IMR-90 (cell line): ENCODE results near the gene SOX9. TPM values are rescaled to one million over a fixed set of nuclear protein-coding genes. Genes with fewer than 3 reads are reported as not detected.

ENCODE experiments used
- ATAC-seq: fragments of 200-7000 bp; cut with Tn5 transposase; 2 replicates; pipeline ENCODE4 v1.9.1; 2020; ENCODE audit warnings: low read depth, mild to moderate bottlenecking, moderate library complexity
- BruUV-seq: library from RNA; stranded (reverse); fragments of 400-500 nt; replicated peaks from 2 replicates; lab custom pipeline; 2021; lab: Mats Ljungman, UMichigan
- CTCF ChIA-PET: fragments of 300-600 bp; formaldehyde crosslinking; extraction: SDS; loops from one replicate; lab custom pipeline; 2021; ENCODE audit warnings: antibody characterized with exemption; lab: Yijun Ruan, JAX
- POLR2A ChIA-PET: fragments of 300-600 bp; sonication (Branson Sonifier 250); formaldehyde crosslinking; loops from one replicate; lab custom pipeline; 2022; ENCODE audit warnings: antibody characterized with exemption; ENCODE audit not compliant: unreplicated experiment; lab: Charles Lee
- DNase-seq: peaks from one replicate; pipeline ENCODE4 v3.0.0; 2013
- H2AFZ ChIP-seq: replicated peaks from 2 replicates; pipeline ENCODE3; 2013; ENCODE audit warnings: low read length, mild to moderate bottlenecking; ENCODE audit not compliant: poor library complexity
- H2AK5ac ChIP-seq: 2 replicates; pipeline ENCODE4 v1.6.1; 2013; ENCODE audit warnings: low read depth, low read length, inconsistent platforms
- H2AK9ac ChIP-seq: replicated peaks from 2 replicates; pipeline ENCODE3; 2013; ENCODE audit warnings: mild to moderate bottlenecking, low read depth, low read length, moderate library complexity; ENCODE audit not compliant: poor library complexity
- H2BK120ac ChIP-seq: 2 replicates; pipeline ENCODE4 v1.6.1; 2013; ENCODE audit warnings: low read depth, low read length, inconsistent platforms
- H2BK15ac ChIP-seq: 3 replicates; pipeline ENCODE4 v1.6.1; 2013; ENCODE audit warnings: low read depth, low read length, inconsistent platforms
- H2BK20ac ChIP-seq: 2 replicates; pipeline ENCODE4 v1.6.1; 2013; ENCODE audit warnings: low read depth, mild to moderate bottlenecking, inconsistent platforms, low read length, moderate library complexity
- H2BK5ac ChIP-seq: 2 replicates; pipeline ENCODE4 v1.6.1; 2013; ENCODE audit warnings: mild to moderate bottlenecking, low read depth, low read length, inconsistent platforms; ENCODE audit not compliant: poor library complexity, severe bottlenecking
- H3K14ac ChIP-seq: replicated peaks from 2 replicates; pipeline ENCODE4 v1.6.1; 2013; ENCODE audit warnings: low read depth, low read length, inconsistent platforms
- H3K18ac ChIP-seq: 2 replicates; pipeline ENCODE4 v1.6.1; 2013; ENCODE audit warnings: low read depth, low read length, control low read depth
- H3K23ac ChIP-seq: 2 replicates; pipeline ENCODE4 v1.6.1; 2013; ENCODE audit warnings: low read depth, low read length, inconsistent platforms
- H3K27ac ChIP-seq: 2 replicates; pipeline ENCODE4 v1.5.1; 2013; ENCODE audit warnings: mild to moderate bottlenecking, control low read depth, low read length; ENCODE audit not compliant: insufficient read depth
- H3K27me3 ChIP-seq: 2 replicates; pipeline ENCODE4 v1.6.1; 2013; ENCODE audit warnings: low read length; ENCODE audit not compliant: control insufficient read depth, insufficient read depth
- H3K36me3 ChIP-seq: 2 replicates; pipeline ENCODE4 v1.6.1; 2013; ENCODE audit warnings: low read length, mixed read lengths; ENCODE audit not compliant: control insufficient read depth, insufficient read depth
- H3K4ac ChIP-seq: 2 replicates; pipeline ENCODE4 v1.6.1; 2013; ENCODE audit warnings: low read depth, low read length, inconsistent platforms
- H3K4me1 ChIP-seq: 2 replicates; pipeline ENCODE4 v1.6.1; 2013; ENCODE audit warnings: low read length, mixed read lengths; ENCODE audit not compliant: control insufficient read depth, insufficient read depth
- H3K4me2 ChIP-seq: 2 replicates; pipeline ENCODE4 v1.6.1; 2013; ENCODE audit warnings: low read depth, mild to moderate bottlenecking, control low read depth, low read length, moderate library complexity
- H3K4me3 ChIP-seq: 2 replicates; pipeline ENCODE4 v1.5.1; 2013; ENCODE audit warnings: low read depth, mild to moderate bottlenecking, control low read depth, low read length, moderate library complexity; ENCODE audit not compliant: insufficient read depth
- H3K56ac ChIP-seq: 2 replicates; pipeline ENCODE4 v1.6.1; 2013; ENCODE audit warnings: low read length, inconsistent platforms; ENCODE audit not compliant: insufficient read depth; ENCODE audit errors: extremely low read depth
- H3K79me1 ChIP-seq, 2 experiments: 2 replicates each; pipeline ENCODE4 v1.6.1; 2013; ENCODE audit warnings: low read length in 2 of 2, inconsistent platforms in 1 of 2, low read depth in 1 of 2
- H3K9ac ChIP-seq: 2 replicates; pipeline ENCODE4 v1.6.1; 2013; ENCODE audit warnings: low read depth, low read length, control low read depth
- H3K9me1 ChIP-seq: 2 replicates; pipeline ENCODE4 v1.6.1; 2013; ENCODE audit warnings: low read length, inconsistent platforms; ENCODE audit not compliant: insufficient read depth
- H3K9me3 ChIP-seq: 2 replicates; pipeline ENCODE4 v1.6.1; 2013; ENCODE audit warnings: low read length; ENCODE audit not compliant: control insufficient read depth, insufficient read depth
- H4K20me1 ChIP-seq: 2 replicates; pipeline ENCODE4 v1.6.1; 2013; ENCODE audit warnings: low read length, inconsistent platforms; ENCODE audit not compliant: insufficient read depth
- H4K5ac ChIP-seq: 2 replicates; pipeline ENCODE4 v1.6.1; 2013; ENCODE audit warnings: mild to moderate bottlenecking, low read depth, low read length, control low read depth
- H4K8ac ChIP-seq, 2 experiments: 2 replicates each; pipeline ENCODE4 v1.6.1; 2013; ENCODE audit warnings: low read depth in 2 of 2, low read length in 2 of 2, control low read depth in 1 of 2, inconsistent platforms in 1 of 2
- H4K91ac ChIP-seq: 2 replicates; pipeline ENCODE4 v1.6.1; 2013; ENCODE audit warnings: low read depth, low read length, inconsistent platforms; ENCODE audit not compliant: insufficient read depth
- CHD1 ChIP-seq: IDR thresholded peaks from 2 replicates; pipeline ENCODE4 v1.6.1; 2012; ENCODE audit warnings: low read depth, low read length, improper control_type of control experiment
- FOS ChIP-seq: fragments of 150-350 bp; IDR thresholded peaks from 2 replicates; pipeline ENCODE4 v1.6.1; 2016; ENCODE audit warnings: low read depth, low read length
- MAZ ChIP-seq: IDR thresholded peaks from 2 replicates; pipeline ENCODE4 v1.6.1; 2012; ENCODE audit warnings: low read depth, mild to moderate bottlenecking, low read length, improper control_type of control experiment, moderate library complexity, borderline replicate concordance
- MXI1 ChIP-seq: IDR thresholded peaks from 2 replicates; pipeline ENCODE4 v1.6.1; 2012; ENCODE audit warnings: low read depth, mild to moderate bottlenecking, low read length, moderate library complexity, borderline replicate concordance
- POLR2A ChIP-seq: IDR thresholded peaks from 2 replicates; pipeline ENCODE4 v1.6.1; 2012; ENCODE audit warnings: mild to moderate bottlenecking, low read depth, low read length
- RCOR1 ChIP-seq: IDR thresholded peaks from 2 replicates; pipeline ENCODE4 v1.6.1; 2012; ENCODE audit warnings: mild to moderate bottlenecking, low read length, improper control_type of control experiment; ENCODE audit not compliant: insufficient replicate concordance
- WGBS, 2 experiments: methylation state at CpG; one replicate each; pipeline versions ENCODE4 v1.1.5 to v1.1.7; 2013; ENCODE audit warnings: missing lambda C conversion rate in 2 of 2; ENCODE audit not compliant: insufficient read length in 1 of 2; ENCODE audit errors: extremely low coverage in 2 of 2; 5-methylcytosine and 5-hydroxymethylcytosine counted together
- dilution Hi-C: fragments of 300-500 bp; cut with HindIII; formaldehyde crosslinking; loops from one replicate; pipeline ENCODE4 v1.14.3; 2018; ENCODE audit warnings: low sequenced_read_pairs; ENCODE audit not compliant: unreplicated experiment
- in situ Hi-C: fragments of 300-500 bp; cut with MboI; formaldehyde crosslinking; loops from 3 replicates; pipeline ENCODE4 v1.14.3; 2019; ENCODE audit warnings: low sequenced_read_pairs, inconsistent platforms, mixed read lengths
- intact Hi-C: fragments of 100-400 bp; cut with micrococcal nuclease; formaldehyde crosslinking; loops from 2 replicates; pipeline ENCODE4 v1.10.0; 2022
- polyA plus RNA-seq, 3 experiments: library from polyadenylated mRNA; depleted of rRNA; stranded (reverse); fragments of >200 nt; gene quantifications; 2 replicates each; pipeline ENCODE4 v1.2.3, GENCODE V29; 2012; ENCODE audit warnings: low replicate concordance in 1 of 3
- total RNA-seq: library from RNA; depleted of rRNA; stranded (reverse); fragments of >200 nt; gene quantifications from 2 replicates; pipeline ENCODE4 v1.2.3, GENCODE V29; 2012

SOX9 gene
- total and polyA plus RNA-seq, 2 of the 4 experiments (the other 2 are of a cell fraction) = 4.1 to 12.7 TPM

GRCh38 chr17:72089453-72089987, 31.3 kb upstream of the SOX9 start:
- Histone ChIP-seq H2BK5ac (no peak overlapping the region), H2BK20ac (no peak overlapping the region), H3K79me1 (no peaks in the 10 kb centered on the region), H3K4me1 (no peaks in the 10 kb centered on the region), H3K9me1 (0 out of 2 replicates have a peak, but pooled peaks cover 4% of the 10 kb centered on the region), H3K18ac (no peak overlapping the region), H4K8ac (no peak overlapping the region), H4K20me1 (no peaks in the 10 kb centered on the region), H3K27me3 (peaks cover 8% of the 10 kb centered on the region), H4K91ac (no peak overlapping the region), H3K9me3 (no peaks in the 10 kb centered on the region), H3K23ac (no peak overlapping the region), H3K4ac (no peak overlapping the region), H2AK9ac (no peak overlapping the region), H4K5ac (no peak overlapping the region), H2BK15ac (no peak overlapping the region), H2BK120ac (no peak overlapping the region), H2AFZ (no peak overlapping the region), H3K14ac (no peak overlapping the region), H3K9ac (no peak overlapping the region), H3K36me3 (no peaks in the 10 kb centered on the region), H3K4me2 (no peak overlapping the region), H2AK5ac (no peak overlapping the region), H3K27ac (no peak overlapping the region), H3K56ac (no peak overlapping the region), H3K4me3 (no peak overlapping the region)
- dilution Hi-C loops = no loop called here
- ATAC-seq (no peak), DNase-seq (no peak)
- BruUV-seq = no TSS peak
- intact Hi-C loops = no loop called here
- WGBS, 2 experiments = no CpG with 5 or more reads among the region's 7 CpGs
- in situ Hi-C loops = no loop called here
- ChIA-PET POLR2A (no interaction called here), CTCF (interaction anchor here (0.7 kb wide), 1 partner anchor 10 kb away, joined by 3 read pairs; no protein-coding TSS in a partner anchor)
- TF ChIP-seq MXI1 (no peak), FOS (no peak), MAZ (no peak), CHD1 (no peak), RCOR1 (no peak), POLR2A (no peak)
